Amygdala (tissue), 56 donors: ENCODE measurements around the gene ZNF655.
"Not testable (repeated sequence)": the region's sequence is repeated elsewhere in the genome, so short reads cannot be mapped to it uniquely, and the experiment has no call there.

Source experiments
- DNase-seq, 56 donors: peaks; one replicate each; lab custom pipeline; 2025; lab: John Stamatoyannopoulos, UW

Gene ZNF655, protein sequence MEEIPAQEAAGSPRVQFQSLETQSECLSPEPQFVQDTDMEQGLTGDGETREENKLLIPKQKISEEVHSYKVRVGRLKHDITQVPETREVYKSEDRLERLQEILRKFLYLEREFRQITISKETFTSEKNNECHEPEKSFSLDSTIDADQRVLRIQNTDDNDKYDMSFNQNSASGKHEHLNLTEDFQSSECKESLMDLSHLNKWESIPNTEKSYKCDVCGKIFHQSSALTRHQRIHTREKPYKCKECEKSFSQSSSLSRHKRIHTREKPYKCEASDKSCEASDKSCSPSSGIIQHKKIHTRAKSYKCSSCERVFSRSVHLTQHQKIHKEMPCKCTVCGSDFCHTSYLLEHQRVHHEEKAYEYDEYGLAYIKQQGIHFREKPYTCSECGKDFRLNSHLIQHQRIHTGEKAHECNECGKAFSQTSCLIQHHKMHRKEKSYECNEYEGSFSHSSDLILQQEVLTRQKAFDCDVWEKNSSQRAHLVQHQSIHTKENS

DNA sequence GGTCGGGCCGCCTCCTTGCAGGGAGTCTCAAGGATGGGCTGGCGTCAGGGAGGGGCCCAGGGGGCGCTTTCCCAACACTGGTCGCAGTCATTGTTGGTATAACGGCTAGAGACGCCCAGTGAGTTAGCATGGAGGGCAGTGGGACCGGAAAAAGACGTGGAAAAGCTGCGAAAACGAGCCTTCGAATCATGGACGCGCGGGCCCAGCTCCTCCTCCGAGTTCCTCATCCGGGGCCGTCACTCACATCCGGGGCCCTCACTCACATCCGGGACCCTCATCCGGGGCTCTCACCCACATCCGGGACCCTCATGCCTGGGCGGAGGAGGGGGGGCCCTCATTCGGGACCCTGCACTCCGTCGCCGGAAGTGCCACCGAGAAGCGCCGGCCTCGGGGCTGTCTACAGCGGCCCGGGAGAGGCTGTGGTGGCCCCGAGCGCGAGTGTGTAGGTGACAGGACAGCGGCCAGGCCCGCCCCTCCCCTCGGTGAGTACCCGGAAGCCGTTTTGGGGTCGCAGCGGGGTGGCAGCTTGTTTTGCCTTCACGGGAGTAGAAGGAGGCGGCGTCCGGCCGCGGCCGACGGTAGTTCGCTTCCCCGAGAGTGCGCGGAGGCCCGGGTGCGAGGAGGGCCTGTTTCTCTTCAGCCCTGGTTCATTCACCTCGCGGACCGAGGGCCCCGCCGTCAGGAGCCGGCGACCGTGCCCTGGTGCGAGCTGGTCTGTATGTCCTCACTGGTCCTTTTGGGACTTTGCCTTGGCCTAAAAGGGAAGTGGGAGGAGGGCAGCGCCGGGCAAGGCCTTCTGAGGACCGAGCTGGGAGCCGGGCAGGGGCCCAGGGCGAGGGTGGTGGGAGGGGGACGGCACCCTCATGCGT, at the start of gene ZNF655:
Gene ZNF655 (plus strand): TSS at position 337 of the 869 bp plus-strand sequence. CDS start 1,918 bp downstream, outside the sequence.
- peak; percentile 44 to 98 (median 84) for DNase-seq

GRCh38 chr7:99514050-99514449, 44.4 kb upstream of the ZNF655 start:
- DNase-seq = no peak

DNA sequence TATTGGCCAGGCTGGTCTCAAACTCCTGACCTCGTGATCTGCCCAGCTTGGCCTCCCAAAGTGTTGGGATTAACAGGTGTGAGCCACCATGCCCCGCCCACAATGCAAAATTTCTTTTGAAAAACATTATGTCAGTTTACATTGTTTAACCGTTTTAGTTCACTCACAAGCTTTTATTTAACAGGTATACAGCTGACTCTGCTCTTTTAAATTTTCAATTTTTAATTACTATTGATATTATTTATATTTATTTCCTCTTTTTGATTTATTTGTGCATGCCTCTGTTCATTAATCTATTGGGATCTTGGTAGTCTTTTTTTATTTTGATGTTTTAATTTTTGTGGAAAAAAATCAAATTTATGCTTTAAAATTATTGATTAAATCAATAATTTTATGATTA, 37.0 kb upstream of the ZNF655 start:
- no peak for DNase-seq

GRCh38 chr7:99525713-99526440, 32.6 kb upstream of the ZNF655 start:
- no peak for DNase-seq

- no peak for DNase-seq
Measured at GRCh38 chr7:99531354-99531765, 27.1 kb upstream of the ZNF655 start.

DNA sequence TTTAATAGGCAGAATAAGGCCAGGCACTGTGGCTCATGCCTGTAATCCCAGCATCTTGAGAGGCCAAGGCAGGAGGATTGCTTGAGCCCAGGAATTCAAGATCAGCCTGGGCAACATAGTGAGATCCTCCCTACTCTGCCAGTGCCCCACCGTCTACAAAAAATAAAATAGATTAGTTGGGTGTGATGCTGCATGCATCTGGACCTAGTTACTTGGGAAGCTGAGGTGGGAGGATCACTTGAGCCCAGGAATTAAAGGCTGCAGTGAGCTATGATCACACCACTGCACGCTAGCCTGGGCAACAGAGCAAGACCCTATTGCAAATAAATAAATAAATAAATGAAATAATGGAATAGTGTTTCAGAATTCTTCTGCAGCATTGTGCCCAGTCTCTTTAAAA, 22.8 kb upstream of the ZNF655 start:
- no peak for DNase-seq

DNA sequence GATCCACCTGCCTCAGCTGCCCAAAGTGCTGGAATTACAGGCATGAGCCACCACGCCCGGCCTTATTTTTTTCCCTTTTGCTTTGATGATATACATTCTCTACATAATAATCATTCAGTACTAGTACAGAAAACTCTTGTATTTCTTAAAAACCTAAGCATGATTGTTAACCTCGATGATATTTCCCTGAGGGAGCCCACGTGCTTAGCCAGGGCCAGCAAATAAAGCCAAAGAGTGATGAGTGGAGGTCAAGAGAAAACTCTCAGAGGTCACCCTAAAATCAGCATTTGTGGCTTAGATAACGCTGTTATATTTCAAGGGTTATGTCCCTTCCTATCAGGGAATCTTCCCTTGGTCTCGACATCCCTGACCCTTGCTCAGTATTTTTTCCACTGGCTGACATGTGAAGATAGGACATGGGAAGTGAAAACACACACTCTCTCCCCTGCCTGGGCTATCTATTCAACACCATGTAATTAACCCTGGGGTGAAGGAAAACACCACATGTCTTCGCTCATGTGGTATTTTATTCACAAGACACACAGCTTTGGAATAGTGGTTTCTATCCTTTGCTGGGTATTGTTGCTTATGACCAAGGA, 19.1 kb upstream of the ZNF655 start:
- no peak for DNase-seq

DNA sequence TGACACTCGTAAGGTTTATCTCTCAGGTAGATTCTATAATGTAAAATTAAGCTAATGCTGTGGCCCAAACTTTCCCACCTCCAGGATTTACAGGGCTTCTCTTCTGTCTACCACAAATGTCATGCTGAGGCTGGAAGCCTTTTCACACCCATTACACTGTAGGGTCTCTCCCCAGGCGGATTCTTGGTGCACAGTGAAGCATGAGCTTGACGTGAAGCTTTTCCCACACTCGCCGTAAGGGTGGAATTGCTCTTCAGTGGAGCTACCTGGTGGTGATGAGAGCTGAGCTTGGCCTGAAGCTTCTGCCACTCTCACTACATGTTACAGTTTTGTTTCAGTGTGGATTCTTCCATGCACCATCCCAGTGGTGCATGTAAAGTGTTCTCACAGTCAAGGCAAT, 17.9 kb upstream of the ZNF655 start:
- DNase-seq = no peak

DNA sequence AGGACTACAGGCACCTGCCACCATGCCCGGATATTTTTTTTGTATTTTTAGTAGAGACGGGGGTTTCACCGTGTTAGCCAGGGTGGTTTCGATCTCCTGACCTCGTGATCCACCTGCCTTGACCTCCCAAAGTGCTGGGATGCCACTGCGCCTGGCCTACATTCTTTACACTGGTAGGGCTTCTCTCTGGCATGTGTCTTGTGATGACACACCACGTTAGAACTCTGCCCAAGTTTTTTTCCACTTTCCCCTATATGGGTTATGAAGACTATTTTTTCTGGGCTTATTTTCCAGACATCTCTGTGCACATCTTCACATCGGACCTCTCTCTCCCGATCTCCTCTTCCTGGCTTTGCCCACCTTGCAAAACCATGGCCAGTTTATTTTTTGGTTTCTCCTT, 17.2 kb upstream of the ZNF655 start:
- no peak for DNase-seq

GRCh38 chr7:99543081-99543671, 15.3 kb upstream of the ZNF655 start:
- no peak for DNase-seq

DNA sequence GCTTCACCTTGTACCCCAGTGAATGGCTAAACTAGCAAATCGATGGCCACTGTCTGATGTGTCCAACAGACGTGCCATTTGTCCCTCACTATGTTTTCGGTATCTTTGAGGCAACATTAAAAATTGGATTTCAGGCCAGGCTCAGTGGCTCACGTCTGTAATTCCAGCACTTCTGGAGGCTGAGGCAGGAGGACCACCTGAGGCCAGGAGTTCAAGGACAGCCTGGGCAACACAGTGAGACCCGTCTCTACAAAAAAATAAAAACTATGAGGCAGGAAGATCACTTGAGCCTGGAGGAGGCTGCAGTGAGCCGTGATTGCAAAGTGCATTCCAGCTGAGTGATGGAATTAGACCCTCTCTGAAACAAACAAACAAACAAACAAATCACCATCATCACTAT, 14.5 kb upstream of the ZNF655 start:
- DNase-seq = no peak

DNA sequence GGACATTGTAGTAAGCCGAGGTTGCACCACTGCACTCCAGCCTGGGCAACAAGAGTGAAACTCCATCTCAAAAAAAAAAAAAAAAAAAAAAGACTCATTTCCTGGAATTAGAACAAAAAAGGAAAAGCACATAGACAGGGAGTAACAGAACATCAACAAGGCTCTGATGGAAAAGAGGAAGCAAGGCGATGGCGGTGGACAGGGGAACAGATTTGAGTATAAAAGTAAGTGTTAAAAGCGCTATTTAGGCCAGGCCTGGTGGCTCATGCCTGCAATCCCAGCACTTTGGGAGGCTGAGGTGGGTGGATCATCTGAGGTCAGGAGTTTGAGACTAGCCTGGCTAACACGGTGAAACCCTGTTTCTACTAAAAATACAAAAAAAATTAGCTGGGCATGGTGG, 13.1 kb upstream of the ZNF655 start:
- not testable (repeated sequence) for DNase-seq

GRCh38 chr7:99549545-99549944, 8.9 kb upstream of the ZNF655 start:
- not testable (repeated sequence) for DNase-seq

DNA sequence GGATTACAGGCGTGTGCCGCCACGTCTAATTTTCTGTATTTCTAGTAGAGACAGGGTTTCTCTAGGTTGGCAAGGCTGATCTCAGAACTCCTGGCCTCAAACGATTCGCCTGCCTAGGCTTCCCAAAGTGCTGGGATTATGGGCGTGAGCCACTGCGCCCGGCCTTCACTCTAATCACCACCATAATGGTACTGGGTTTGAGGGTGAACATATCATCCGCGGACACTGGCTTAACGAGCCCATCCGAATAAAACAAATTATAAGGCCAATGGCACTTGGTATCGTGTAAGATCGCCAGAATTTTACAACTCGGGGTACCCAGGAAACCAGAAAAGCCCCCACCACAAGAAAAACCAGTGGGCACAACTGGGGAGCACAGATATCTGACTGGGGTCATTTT, 7.1 kb upstream of the ZNF655 start:
- no peak for DNase-seq

DNA sequence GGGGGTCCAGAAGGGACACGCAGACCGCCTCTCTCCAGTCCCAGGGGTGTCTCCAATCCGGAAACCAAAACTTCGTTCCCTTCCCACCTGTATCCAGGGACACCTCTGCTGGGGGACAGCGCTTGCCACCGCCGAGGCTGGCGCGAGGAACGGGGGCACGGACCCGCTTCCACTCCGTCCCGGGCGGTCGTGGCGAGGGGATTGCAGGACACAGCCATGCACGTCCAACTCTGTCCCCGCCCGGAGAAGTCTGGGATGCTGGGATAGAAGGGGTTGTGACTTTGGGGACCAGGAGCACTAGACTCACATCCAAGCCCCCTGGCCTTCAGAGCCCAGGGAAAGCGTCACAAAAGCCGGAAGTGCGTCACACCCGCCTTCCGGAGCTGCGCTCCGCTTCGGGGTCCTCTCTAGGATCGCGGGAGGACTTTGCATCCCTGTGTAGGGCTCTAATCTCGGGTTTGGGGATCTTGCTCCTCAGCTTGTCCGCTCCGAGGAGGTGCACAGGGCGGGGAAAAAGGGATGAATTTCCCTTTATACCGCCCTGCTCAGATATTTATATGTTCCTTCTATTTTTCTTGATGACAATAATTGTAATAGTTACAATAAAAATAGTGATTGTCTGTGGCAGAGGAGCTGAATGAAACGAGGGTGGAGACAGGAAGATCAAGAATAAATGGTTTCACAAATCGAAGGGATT, 6.5 kb upstream of the ZNF655 start, which contains the start of gene FAM200A:
Gene FAM200A (minus strand): TSS at position 348 of the 697 bp plus-strand sequence. CDS start 3,707 bp downstream, outside the sequence.
- DNase-seq = peak; percentile 51 to 92 (median 80)

GRCh38 chr7:99553039-99553438, 5.4 kb upstream of the ZNF655 start:
- DNase-seq = no peak

GRCh38 chr7:99554939-99555338, 3.5 kb upstream of the ZNF655 start:
- DNase-seq = no peak

- DNase-seq = no peak
Measured at GRCh38 chr7:99557196-99557607, 1.2 kb upstream of the ZNF655 start.

- DNase-seq = peak in 2 of 56 donors; percentile 51 to 72
Measured at GRCh38 chr7:99557940-99558305, 519 bp upstream of the ZNF655 start.
